GM12878 (cell line): ENCODE results near the gene PLCD1. TPM values are rescaled to one million over a fixed set of nuclear protein-coding genes. Genes with fewer than 3 reads are reported as not detected.
"Not testable (repeated sequence)": the region's sequence is repeated elsewhere in the genome, so short reads cannot be mapped to it uniquely, and the experiment has no call there.

Experiments
- ATAC-seq: fragments of 200-7000 bp; cut with Tn5 transposase; 3 replicates; pipeline ENCODE4 v1.9.1; 2020; ENCODE audit warnings: mild to moderate bottlenecking, moderate library complexity
- BruUV-seq: library from RNA; stranded (reverse); fragments of 400-500 nt; replicated peaks from 2 replicates; lab custom pipeline; 2021; lab: Mats Ljungman, UMichigan
- CTCF ChIA-PET: fragments of 300-600 bp; sonication (Branson Sonifier 250); formaldehyde crosslinking; extraction: SDS; loops from one replicate; lab custom pipeline; 2021; ENCODE audit warnings: inconsistent platforms; lab: Yijun Ruan, JAX
- POLR2A ChIA-PET: fragments of 350-600 bp; formaldehyde crosslinking; extraction: SDS; loops from one replicate; lab custom pipeline; 2021; ENCODE audit warnings: inconsistent platforms; lab: Charles Lee
- RAD21 ChIA-PET: fragments of 300-600 bp; sonication (Branson Sonifier 250); formaldehyde crosslinking; loops from one replicate; lab custom pipeline; 2023; ENCODE audit warnings: antibody characterized with exemption; ENCODE audit not compliant: unreplicated experiment; lab: Charles Lee
- SMC1A ChIA-PET: fragments of 300-600 bp; sonication (Branson Sonifier 250); formaldehyde crosslinking; loops from one replicate; lab custom pipeline; 2023; ENCODE audit not compliant: unreplicated experiment, uncharacterized antibody; lab: Charles Lee
- DNase-seq: peaks from one replicate; pipeline ENCODE4 v3.0.0-alpha.2; 2011; ENCODE audit warnings: low read depth, low spot score
- FAIRE-seq: peaks from 3 replicates; lab custom pipeline; 2011; peaks lifted over from hg19 to GRCh38; lab: Jason Lieb, UNC
- H2AFZ ChIP-seq: 2 replicates; pipeline ENCODE4 v1.6.0; 2011; ENCODE audit warnings: low read depth, low read length, control low read depth; ENCODE audit not compliant: control insufficient read depth
- H3K27ac ChIP-seq: 2 replicates; pipeline ENCODE4 v1.5.1; 2011; ENCODE audit warnings: control low read depth; ENCODE audit not compliant: control insufficient read depth, insufficient read depth
- H3K27me3 ChIP-seq, 2 experiments: replicated peaks in 1 of 2; 2 replicates each; pipeline versions ENCODE4 v1.6.0 to v1.6.1; 2011; ENCODE audit warnings: low read length in 1 of 2; ENCODE audit not compliant: control insufficient read depth in 2 of 2, insufficient read depth in 2 of 2
- H3K36me3 ChIP-seq, 2 experiments: 2 replicates each; pipeline ENCODE4 v1.5.1; 2011; ENCODE audit warnings: low read length in 1 of 2; ENCODE audit not compliant: control insufficient read depth in 2 of 2, insufficient read depth in 2 of 2
- H3K4me1 ChIP-seq: 2 replicates; pipeline ENCODE4 v1.6.1; 2011; ENCODE audit warnings: mild to moderate bottlenecking, low read length, moderate library complexity, mixed read lengths; ENCODE audit not compliant: control insufficient read depth, insufficient read depth
- H3K4me2 ChIP-seq: 2 replicates; pipeline ENCODE4 v1.6.0; 2011; ENCODE audit warnings: control low read depth; ENCODE audit not compliant: control insufficient read depth, insufficient read depth
- H3K4me3 ChIP-seq: fragments of 200-600 bp; sonication (generic); 2 replicates; pipeline ENCODE4 v1.5.1; 2016
- H3K79me2 ChIP-seq: 2 replicates; pipeline ENCODE4 v1.6.0; 2011; ENCODE audit warnings: low read length; ENCODE audit not compliant: control insufficient read depth, insufficient read depth
- H3K9ac ChIP-seq: 2 replicates; pipeline ENCODE4 v1.8.0; 2011; ENCODE audit warnings: low read length, control low read depth, mixed read lengths; ENCODE audit not compliant: control insufficient read depth, insufficient read depth
- H3K9me3 ChIP-seq: replicated peaks from 3 replicates; pipeline ENCODE4 v1.5.1; 2011; ENCODE audit warnings: mild to moderate bottlenecking, low read length; ENCODE audit not compliant: control insufficient read depth, insufficient read depth
- H4K20me1 ChIP-seq: 2 replicates; pipeline ENCODE4 v1.6.0; 2011; ENCODE audit not compliant: control insufficient read depth, insufficient read depth
- WGBS: methylation state at CpG from one replicate; pipeline ENCODE4 v1.1.6; 2016; ENCODE audit warnings: low lambda C conversion rate; ENCODE audit not compliant: insufficient replicate concordance, insufficient coverage; ENCODE audit errors: missing lambda C conversion rate; 5-methylcytosine and 5-hydroxymethylcytosine counted together
- in situ Hi-C: fragments of 300-500 bp; cut with MboI; formaldehyde crosslinking; loops from 9 replicates; pipeline ENCODE4 v1.14.3; 2018; ENCODE audit warnings: mixed read lengths
- intact Hi-C: fragments of 100-400 bp; cut with micrococcal nuclease; formaldehyde crosslinking; loops from one replicate; pipeline ENCODE4 v1.14.2; 2022; ENCODE audit not compliant: unreplicated experiment
- polyA plus RNA-seq, 11 experiments: library from polyadenylated mRNA; depleted of rRNA in 4 of 11; unstranded in 6 of 11; stranded (reverse) in 5 of 11; fragments of >200 nt; fragmentation: Nextera tagmentation in 4 of 11; fragmentation: Illumina TruSeq in 1 of 11; extraction: Ambion mirVana in 4 of 11; extraction: Trizol in 1 of 11; gene quantifications; 1 replicate in 1 of 11; 2 replicates in 10 of 11; pipeline versions ENCODE4 v1.2.1 to v1.2.3, GENCODE V29; 2011 to 2016; ENCODE audit warnings: inconsistent platforms in 2 of 11, missing spikeins in 2 of 11, low read depth in 1 of 11
- total RNA-seq, 4 experiments: library from RNA; depleted of rRNA in 3 of 4; stranded (reverse); fragments of >200 nt in 3 of 4; fragmentation: Illumina TruSeq in 1 of 4; extraction: Trizol in 1 of 4; gene quantifications; 2 replicates each; pipeline versions ENCODE4 v1.2.1 to v1.2.3, GENCODE V29; 2013 to 2021

Gene PLCD1
- total and polyA plus RNA-seq, 10 of the 15 experiments (the other 5 are each of a cell fraction or from before 2014, with no cell fraction given) = 0.20 to 3.9 (median 1.2) TPM; not detected in 1

DNA sequence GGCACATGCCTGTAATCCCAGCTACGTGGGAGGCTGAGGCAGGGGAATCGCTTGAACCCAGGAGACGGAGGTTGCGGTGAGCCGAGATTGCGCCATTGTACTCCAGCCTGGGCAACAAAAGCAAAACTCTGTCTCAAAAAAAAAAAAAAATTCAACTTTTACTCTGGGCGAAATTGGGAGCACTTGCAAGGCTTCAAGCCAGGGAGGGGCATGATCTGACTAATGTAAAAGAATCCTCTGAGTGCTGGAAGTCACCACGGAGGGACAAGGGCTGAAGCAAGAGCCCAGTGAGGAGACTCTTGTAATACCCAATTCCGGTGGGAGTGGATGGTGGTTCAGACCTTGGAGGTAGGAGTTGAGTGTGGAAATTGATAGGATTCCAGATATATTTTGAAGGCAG is 4.9 kb upstream of the PLCD1 start:
- RAD21 ChIA-PET = not testable (repeated sequence)

DNA sequence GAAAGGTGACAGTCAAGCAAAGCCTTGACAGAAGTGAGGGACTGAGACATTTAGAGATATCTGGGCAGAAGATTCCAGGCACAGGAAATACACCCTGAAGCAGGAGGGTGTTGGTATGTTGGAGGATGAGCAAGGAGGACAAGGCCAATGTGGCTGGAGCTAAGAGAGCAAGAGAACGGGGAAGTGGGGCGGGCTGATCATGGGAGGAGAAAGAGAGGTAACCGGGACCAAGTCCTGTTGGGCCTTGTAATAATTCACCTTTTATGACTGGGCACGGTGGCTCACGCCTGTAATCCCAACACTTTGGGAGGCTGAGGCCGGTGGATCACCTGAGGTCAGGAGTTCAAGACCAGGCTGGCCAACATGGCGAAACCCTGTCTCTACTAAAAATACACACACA is 4.1 kb upstream of the PLCD1 start:
- H3K4me1 ChIP-seq, H3K9ac ChIP-seq, FAIRE-seq, CTCF ChIA-PET, BruUV-seq, H3K79me2 ChIP-seq, H2AFZ ChIP-seq, POLR2A ChIA-PET, DNase-seq, H3K27ac ChIP-seq, intact Hi-C loops, RAD21 ChIA-PET, H4K20me1 ChIP-seq, ATAC-seq, H3K4me2 ChIP-seq, H3K4me3 ChIP-seq, in situ Hi-C loops, H3K36me3 ChIP-seq, H3K9me3 ChIP-seq: not testable (repeated sequence)
- SMC1A ChIA-PET = interaction anchor here (0.8 kb wide), 1 partner anchor 11 kb away, joined by 3 read pairs; no protein-coding TSS in a partner anchor
- peaks cover 8 to 12% of the 10 kb centered on the region in 2 experiments for H3K27me3 ChIP-seq
- 67% methylated on average over 6 of the region's 7 CpGs for WGBS

More for the DNA sequence above, 4.9 kb upstream of the PLCD1 start:
- H3K36me3 ChIP-seq, H3K4me3 ChIP-seq, POLR2A ChIA-PET, H4K20me1 ChIP-seq, BruUV-seq, DNase-seq, intact Hi-C loops, ATAC-seq, H2AFZ ChIP-seq, H3K9ac ChIP-seq, H3K4me1 ChIP-seq, H3K9me3 ChIP-seq, H3K27ac ChIP-seq, H3K79me2 ChIP-seq, FAIRE-seq, in situ Hi-C loops, H3K4me2 ChIP-seq: not testable (repeated sequence)
- H3K27me3 ChIP-seq = peaks cover 8 to 11% of the 10 kb centered on the region in 2 experiments
- WGBS = 45% methylated on average over 9 of the region's 9 CpGs
- ChIA-PET CTCF (interaction anchor here (1.4 kb wide), 1 partner anchor 60 kb away, joined by 7 read pairs; no protein-coding TSS in a partner anchor), SMC1A (interaction anchor here (0.8 to 1.3 kb wide), 2 partner anchors 10 to 14 kb away, joined by 3 read pairs; no protein-coding TSS in a partner anchor)
